Right forelimb (tissue), 1 donor: Measurements from ENCODE around the gene INPP5D.
"Not testable (repeated sequence)": the region's sequence is repeated elsewhere in the genome, so short reads cannot be mapped to it uniquely, and the experiment has no call there.

Source experiments
- DNase-seq: peaks from one replicate; pipeline ENCODE4 v3.0.0-alpha.2; 2018

The INPP5D gene

GRCh38 chr2:233147829-233148167 lies 87.7 kb downstream of the INPP5D start:
- DNase-seq = no peak

- no peak for DNase-seq
Measured at GRCh38 chr2:233148354-233148753, 88.2 kb downstream of the INPP5D start.

GRCh38 chr2:233152541-233152940 lies 92.4 kb downstream of the INPP5D start:
- DNase-seq = peak; percentile 63

GRCh38 chr2:233153146-233153798 lies 93.1 kb downstream of the INPP5D start:
- no peak for DNase-seq

- DNase-seq = no peak
Measured at GRCh38 chr2:233156001-233156400, 95.9 kb downstream of the INPP5D start.

- not testable (repeated sequence) for DNase-seq
Measured at GRCh38 chr2:233156461-233156860, 96.3 kb downstream of the INPP5D start.

- DNase-seq = no peak
Measured at GRCh38 chr2:233161730-233162129, 101.6 kb downstream of the INPP5D start.

- DNase-seq = no peak
Measured at GRCh38 chr2:233162770-233163169, 102.6 kb downstream of the INPP5D start.

GRCh38 chr2:233163486-233164103 lies 103.5 kb downstream of the INPP5D start:
- DNase-seq = no peak

GRCh38 chr2:233164128-233164635 lies 104.0 kb downstream of the INPP5D start:
- DNase-seq = no peak

- DNase-seq = no peak
Measured at GRCh38 chr2:233164967-233165366, 104.8 kb downstream of the INPP5D start.

GRCh38 chr2:233165543-233165894 lies 105.4 kb downstream of the INPP5D start:
- no peak for DNase-seq

GRCh38 chr2:233165895-233166661 lies 105.9 kb downstream of the INPP5D start:
- peak; percentile 61 for DNase-seq

GRCh38 chr2:233168445-233168844 lies 108.3 kb downstream of the INPP5D start:
- no peak for DNase-seq

- no peak for DNase-seq
Measured at GRCh38 chr2:233168919-233169318, 108.8 kb downstream of the INPP5D start.

- DNase-seq = no peak
Measured at GRCh38 chr2:233171344-233171743, 111.2 kb downstream of the INPP5D start.

GRCh38 chr2:233173115-233173514 lies 113.0 kb downstream of the INPP5D start:
- DNase-seq = no peak

GRCh38 chr2:233174137-233174536 lies 114.0 kb downstream of the INPP5D start:
- DNase-seq = no peak

GRCh38 chr2:233178994-233179847 lies 119.1 kb downstream of the INPP5D start:
- DNase-seq = no peak

- DNase-seq = no peak
Measured at GRCh38 chr2:233179848-233180366, 119.8 kb downstream of the INPP5D start.

GRCh38 chr2:233183869-233184418 lies 123.8 kb downstream of the INPP5D start:
- DNase-seq = no peak

GRCh38 chr2:233184669-233185068 lies 124.5 kb downstream of the INPP5D start:
- no peak for DNase-seq
